Measurements from ENCODE around the gene FBXO28. TPM values are rescaled to one million over a fixed set of nuclear protein-coding genes. Genes with fewer than 3 reads are reported as not detected.

Gene FBXO28
- total and polyA plus RNA-seq, 2 experiments from 2014 or later = 17.1 to 26.6 TPM

DNA sequence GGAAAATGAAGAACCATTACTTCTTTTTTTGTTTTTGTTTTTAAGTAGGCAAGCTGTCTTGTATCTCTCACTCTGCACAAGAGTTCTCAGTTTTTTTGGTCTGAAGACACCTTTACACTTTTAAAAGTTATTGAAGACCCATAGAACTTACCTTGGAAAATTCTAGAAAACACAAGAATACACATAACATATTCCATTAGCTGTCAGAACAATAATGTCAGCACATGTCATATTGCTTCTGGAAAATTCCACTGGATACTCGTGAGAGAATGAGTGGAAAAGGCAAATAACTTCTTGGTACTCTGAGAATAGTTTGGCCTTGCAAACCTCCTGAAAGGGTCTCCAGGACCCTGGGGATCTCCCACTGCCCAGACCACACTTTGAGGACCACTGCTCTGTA, 4.8 kb downstream of the FBXO28 start:
- H2AFZ ChIP-seq = no peak overlapping the region
- H3K36me3 ChIP-seq (replicated peaks; ENCODE audit: insufficient read depth, low read depth) = no peaks in the 10 kb centered on the region
- H3K9me2 ChIP-seq (replicated peaks; ENCODE audit: insufficient read depth) = no peaks in the 10 kb centered on the region
- no peaks in the 10 kb centered on the region for H3K9me3 ChIP-seq (ENCODE audit: low read depth)
- H3K4me3 ChIP-seq = no peak overlapping the region
- H3K79me2 ChIP-seq = peaks cover 94% of the 10 kb centered on the region
- WGBS (ENCODE audit: low lambda C conversion rate, missing lambda C conversion rate) = 76% methylated on average over 1 of the region's 1 CpG
- H3K27ac ChIP-seq = no peak overlapping the region
- H4K20me1 ChIP-seq (ENCODE audit: insufficient read depth, poor library complexity, severe bottlenecking) = peaks cover 42% of the 10 kb centered on the region
- no peaks in the 10 kb centered on the region for H3K27me3 ChIP-seq
- TF ChIP-seq EZH2phosphoT487 (IDR thresholded peaks at IDR 0.05; ENCODE audit: low read depth, severe bottlenecking, unreplicated experiment) = no peak
- TF ChIP-seq EZH2 (IDR thresholded peaks at IDR 0.05; ENCODE audit: borderline replicate concordance) = no peak
- no peak for TF ChIP-seq CTCF (IDR thresholded peaks at IDR 0.05; ENCODE audit: poor library complexity)
- DNase-seq (ENCODE audit: low spot score) = no peak
- H3K4me2 ChIP-seq = no peak overlapping the region
- H3K4me1 ChIP-seq (ENCODE audit: insufficient read depth) = peaks cover 12% of the 10 kb centered on the region

DNA sequence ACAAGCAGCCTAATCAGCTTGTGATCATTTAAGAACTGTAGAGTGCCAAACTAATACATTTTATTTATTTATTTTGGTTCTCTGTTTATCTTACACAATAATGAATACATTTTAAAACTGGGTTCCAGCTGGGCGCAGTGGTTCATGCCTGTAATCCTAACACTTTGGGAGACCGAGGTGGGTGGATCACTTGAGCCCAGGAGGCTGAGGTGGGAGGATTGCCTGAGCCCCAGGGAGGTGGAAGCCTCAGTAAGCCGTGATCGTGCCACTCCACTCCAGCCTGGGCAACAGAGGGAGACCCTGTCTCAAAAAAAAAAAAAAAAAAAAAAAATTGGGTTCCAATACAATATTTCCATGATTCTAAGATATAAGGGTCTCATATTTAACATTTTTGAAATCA, 9.2 kb downstream of the FBXO28 start:
- H2AFZ ChIP-seq = no peak overlapping the region
- no peaks in the 10 kb centered on the region for H3K4me1 ChIP-seq (ENCODE audit: insufficient read depth)
- H3K36me3 ChIP-seq (replicated peaks; ENCODE audit: insufficient read depth, low read depth) = no peaks in the 10 kb centered on the region
- 81% methylated on average over 4 of the region's 4 CpGs for WGBS (ENCODE audit: low lambda C conversion rate, missing lambda C conversion rate)
- no peak overlapping the region for H3K4me2 ChIP-seq
- TF ChIP-seq EZH2 (IDR thresholded peaks at IDR 0.05; ENCODE audit: borderline replicate concordance) = no peak
- TF ChIP-seq CTCF (IDR thresholded peaks at IDR 0.05; ENCODE audit: poor library complexity) = no peak
- TF ChIP-seq EZH2phosphoT487 (IDR thresholded peaks at IDR 0.05; ENCODE audit: low read depth, severe bottlenecking, unreplicated experiment) = no peak
- H4K20me1 ChIP-seq (ENCODE audit: insufficient read depth, poor library complexity, severe bottlenecking) = peaks cover 43% of the 10 kb centered on the region
- no peaks in the 10 kb centered on the region for H3K9me2 ChIP-seq (replicated peaks; ENCODE audit: insufficient read depth)
- peaks cover 98% of the 10 kb centered on the region for H3K79me2 ChIP-seq
- no peaks in the 10 kb centered on the region for H3K9me3 ChIP-seq (ENCODE audit: low read depth)
- no peak overlapping the region for H3K4me3 ChIP-seq
- no peak for DNase-seq (ENCODE audit: low spot score)
- H3K27me3 ChIP-seq = no peaks in the 10 kb centered on the region
- no peak overlapping the region for H3K27ac ChIP-seq

- peaks cover 99% of the 10 kb centered on the region for H3K79me2 ChIP-seq
- H2AFZ ChIP-seq = no peak overlapping the region
- H3K9me2 ChIP-seq (replicated peaks; ENCODE audit: insufficient read depth) = no peaks in the 10 kb centered on the region
- H3K4me1 ChIP-seq (ENCODE audit: insufficient read depth) = no peaks in the 10 kb centered on the region
- no peaks in the 10 kb centered on the region for H3K27me3 ChIP-seq
- no peaks in the 10 kb centered on the region for H3K9me3 ChIP-seq (ENCODE audit: low read depth)
- no peaks in the 10 kb centered on the region for H3K36me3 ChIP-seq (replicated peaks; ENCODE audit: insufficient read depth, low read depth)
- no peak overlapping the region for H3K4me3 ChIP-seq
- H4K20me1 ChIP-seq (ENCODE audit: insufficient read depth, poor library complexity, severe bottlenecking) = peaks cover 38% of the 10 kb centered on the region
- no peak overlapping the region for H3K27ac ChIP-seq
- TF ChIP-seq EZH2phosphoT487 (IDR thresholded peaks at IDR 0.05; ENCODE audit: low read depth, severe bottlenecking, unreplicated experiment) (no peak), CTCF (IDR thresholded peaks at IDR 0.05; ENCODE audit: poor library complexity) (no peak), EZH2 (IDR thresholded peaks at IDR 0.05; ENCODE audit: borderline replicate concordance) (no peak)
- no peak for DNase-seq (ENCODE audit: low spot score)
- H3K4me2 ChIP-seq = no peak overlapping the region
Measured at GRCh38 chr1:224124220-224124619, 10.3 kb downstream of the FBXO28 start.

Measured in hepatocyte (in vitro differentiated cells).